ENCODE results near the gene RIMS1. TPM values are rescaled to one million over a fixed set of nuclear protein-coding genes. Genes with fewer than 3 reads are reported as not detected.

RIMS1 gene
- total and polyA plus RNA-seq, 2 of the 13 experiments (the other 11 are each of a cell fraction or from before 2014, with no cell fraction given): not detected

DNA sequence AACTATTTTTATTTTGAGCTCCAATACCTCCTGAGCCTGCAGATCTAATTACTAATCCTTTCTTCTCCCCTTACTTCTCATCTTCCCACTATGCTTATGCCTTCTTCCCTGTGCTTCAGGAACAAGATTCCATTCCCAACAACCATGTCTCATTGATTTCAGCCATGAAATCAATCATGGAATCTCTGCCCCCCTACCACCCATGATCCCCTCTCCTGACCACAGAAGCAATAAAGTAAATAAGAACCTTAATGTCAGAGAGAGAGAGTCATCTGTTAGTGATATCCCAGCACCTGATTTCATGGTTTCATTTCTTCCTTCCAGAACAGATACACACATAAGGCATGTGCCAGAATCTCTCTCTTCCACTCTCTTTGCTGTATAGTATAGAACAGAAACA, 395.9 kb downstream of the RIMS1 start:
- Histone ChIP-seq H3K27me3 (ENCODE audit: control insufficient read depth in 1 of 2, insufficient read depth in 2 of 2, low read length in 2 of 2) (no peaks in the 10 kb centered on the region), H3K79me2 (ENCODE audit: insufficient read depth, low read length) (no peaks in the 10 kb centered on the region), H3K9me3 (ENCODE audit: low read length) (no peaks in the 10 kb centered on the region), H3K4me2 (ENCODE audit: low read depth, low read length) (no peak overlapping the region), H3K4me1 (ENCODE audit: insufficient read depth, low read length) (no peaks in the 10 kb centered on the region), H3K27ac (ENCODE audit: extremely low read length, insufficient read depth, low read length) (no peak overlapping the region), H2AFZ (ENCODE audit: low read length) (no peak overlapping the region), H4K20me1 (ENCODE audit: insufficient read depth, low read length) (no peaks in the 10 kb centered on the region), H3K36me3 (replicated peaks in 1 of 2; ENCODE audit: control insufficient read depth in 1 of 2, insufficient read depth in 2 of 2, low read length in 2 of 2) (no peaks in the 10 kb centered on the region), H3K9ac (ENCODE audit: insufficient read depth, low read depth, low read length) (no peak overlapping the region), H3K4me3 (replicated peaks in 1 of 3; ENCODE audit: insufficient read depth in 1 of 3, low read depth in 2 of 3, low read length in 3 of 3) (no peak overlapping the region)
- in situ Hi-C loops (cut with HindIII; ENCODE audit: extremely low pct_ligation_motif_present, low pct_unique_long_range_greater_than_20kb) (no loop called here), intact Hi-C loops (cut with micrococcal nuclease; ENCODE audit: unreplicated experiment) (no loop called here)
- no TSS peak for BruUV-seq (replicated peaks)
- TF ChIP-seq CHCHD3 (CRISPR knock-in tag; IDR thresholded peaks at IDR 0.05): no peak
- TF ChIP-seq HCFC1 (IDR thresholded peaks at IDR 0.05; ENCODE audit: low read depth, low read length): no peak
- TF ChIP-seq, protein P1, sequence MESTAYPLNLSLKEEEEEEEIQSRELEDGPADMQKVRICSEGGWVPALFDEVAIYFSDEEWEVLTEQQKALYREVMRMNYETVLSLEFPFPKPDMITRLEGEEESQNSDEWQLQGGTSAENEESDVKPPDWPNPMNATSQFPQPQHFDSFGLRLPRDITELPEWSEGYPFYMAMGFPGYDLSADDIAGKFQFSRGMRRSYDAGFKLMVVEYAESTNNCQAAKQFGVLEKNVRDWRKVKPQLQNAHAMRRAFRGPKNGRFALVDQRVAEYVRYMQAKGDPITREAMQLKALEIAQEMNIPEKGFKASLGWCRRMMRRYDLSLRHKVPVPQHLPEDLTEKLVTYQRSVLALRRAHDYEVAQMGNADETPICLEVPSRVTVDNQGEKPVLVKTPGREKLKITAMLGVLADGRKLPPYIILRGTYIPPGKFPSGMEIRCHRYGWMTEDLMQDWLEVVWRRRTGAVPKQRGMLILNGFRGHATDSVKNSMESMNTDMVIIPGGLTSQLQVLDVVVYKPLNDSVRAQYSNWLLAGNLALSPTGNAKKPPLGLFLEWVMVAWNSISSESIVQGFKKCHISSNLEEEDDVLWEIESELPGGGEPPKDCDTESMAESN (CRISPR knock-in tag; conservative IDR thresholded peaks at IDR 0.05): no peak
- TF ChIP-seq NFRKB (IDR thresholded peaks at IDR 0.05): no peak
- TF ChIP-seq PHF5A (CRISPR knock-in tag; IDR thresholded peaks at IDR 0.05; ENCODE audit: low read depth, unreplicated experiment): no peak
- TF ChIP-seq YEATS4 (CRISPR knock-in tag; IDR thresholded peaks at IDR 0.05; ENCODE audit: borderline replicate concordance): no peak
- no peak for TF ChIP-seq ZNF747 (CRISPR knock-in tag; IDR thresholded peaks at IDR 0.05; ENCODE audit: borderline replicate concordance)
- TF ChIP-seq, protein P2, sequence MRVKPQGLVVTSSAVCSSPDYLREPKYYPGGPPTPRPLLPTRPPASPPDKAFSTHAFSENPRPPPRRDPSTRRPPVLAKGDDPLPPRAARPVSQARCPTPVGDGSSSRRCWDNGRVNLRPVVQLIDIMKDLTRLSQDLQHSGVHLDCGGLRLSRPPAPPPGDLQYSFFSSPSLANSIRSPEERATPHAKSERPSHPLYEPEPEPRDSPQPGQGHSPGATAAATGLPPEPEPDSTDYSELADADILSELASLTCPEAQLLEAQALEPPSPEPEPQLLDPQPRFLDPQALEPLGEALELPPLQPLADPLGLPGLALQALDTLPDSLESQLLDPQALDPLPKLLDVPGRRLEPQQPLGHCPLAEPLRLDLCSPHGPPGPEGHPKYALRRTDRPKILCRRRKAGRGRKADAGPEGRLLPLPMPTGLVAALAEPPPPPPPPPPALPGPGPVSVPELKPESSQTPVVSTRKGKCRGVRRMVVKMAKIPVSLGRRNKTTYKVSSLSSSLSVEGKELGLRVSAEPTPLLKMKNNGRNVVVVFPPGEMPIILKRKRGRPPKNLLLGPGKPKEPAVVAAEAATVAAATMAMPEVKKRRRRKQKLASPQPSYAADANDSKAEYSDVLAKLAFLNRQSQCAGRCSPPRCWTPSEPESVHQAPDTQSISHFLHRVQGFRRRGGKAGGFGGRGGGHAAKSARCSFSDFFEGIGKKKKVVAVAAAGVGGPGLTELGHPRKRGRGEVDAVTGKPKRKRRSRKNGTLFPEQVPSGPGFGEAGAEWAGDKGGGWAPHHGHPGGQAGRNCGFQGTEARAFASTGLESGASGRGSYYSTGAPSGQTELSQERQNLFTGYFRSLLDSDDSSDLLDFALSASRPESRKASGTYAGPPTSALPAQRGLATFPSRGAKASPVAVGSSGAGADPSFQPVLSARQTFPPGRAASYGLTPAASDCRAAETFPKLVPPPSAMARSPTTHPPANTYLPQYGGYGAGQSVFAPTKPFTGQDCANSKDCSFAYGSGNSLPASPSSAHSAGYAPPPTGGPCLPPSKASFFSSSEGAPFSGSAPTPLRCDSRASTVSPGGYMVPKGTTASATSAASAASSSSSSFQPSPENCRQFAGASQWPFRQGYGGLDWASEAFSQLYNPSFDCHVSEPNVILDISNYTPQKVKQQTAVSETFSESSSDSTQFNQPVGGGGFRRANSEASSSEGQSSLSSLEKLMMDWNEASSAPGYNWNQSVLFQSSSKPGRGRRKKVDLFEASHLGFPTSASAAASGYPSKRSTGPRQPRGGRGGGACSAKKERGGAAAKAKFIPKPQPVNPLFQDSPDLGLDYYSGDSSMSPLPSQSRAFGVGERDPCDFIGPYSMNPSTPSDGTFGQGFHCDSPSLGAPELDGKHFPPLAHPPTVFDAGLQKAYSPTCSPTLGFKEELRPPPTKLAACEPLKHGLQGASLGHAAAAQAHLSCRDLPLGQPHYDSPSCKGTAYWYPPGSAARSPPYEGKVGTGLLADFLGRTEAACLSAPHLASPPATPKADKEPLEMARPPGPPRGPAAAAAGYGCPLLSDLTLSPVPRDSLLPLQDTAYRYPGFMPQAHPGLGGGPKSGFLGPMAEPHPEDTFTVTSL (CRISPR knock-in tag; IDR thresholded peaks at IDR 0.05; ENCODE audit: borderline replicate concordance): no peak
- TF ChIP-seq NRL (CRISPR knock-in tag; IDR thresholded peaks at IDR 0.05; ENCODE audit: borderline replicate concordance): no peak
- TF ChIP-seq KMT2B (CRISPR knock-in tag; IDR thresholded peaks at IDR 0.05): no peak
- TF ChIP-seq STAT5B (CRISPR knock-in tag; IDR thresholded peaks at IDR 0.05): no peak
- no peak for TF ChIP-seq ZNF160 (CRISPR knock-in tag; IDR thresholded peaks at IDR 0.05)
- TF ChIP-seq MEIS2 (CRISPR knock-in tag; IDR thresholded peaks at IDR 0.05): no peak
- TF ChIP-seq CCAR2 (optimal IDR thresholded peaks at IDR 0.05; ENCODE audit: low read depth, low read length): no peak
- no peak for TF ChIP-seq ZKSCAN5 (CRISPR knock-in tag; IDR thresholded peaks at IDR 0.05)
- TF ChIP-seq ZNF619 (CRISPR knock-in tag; IDR thresholded peaks at IDR 0.05): no peak
- TF ChIP-seq, protein P3, sequence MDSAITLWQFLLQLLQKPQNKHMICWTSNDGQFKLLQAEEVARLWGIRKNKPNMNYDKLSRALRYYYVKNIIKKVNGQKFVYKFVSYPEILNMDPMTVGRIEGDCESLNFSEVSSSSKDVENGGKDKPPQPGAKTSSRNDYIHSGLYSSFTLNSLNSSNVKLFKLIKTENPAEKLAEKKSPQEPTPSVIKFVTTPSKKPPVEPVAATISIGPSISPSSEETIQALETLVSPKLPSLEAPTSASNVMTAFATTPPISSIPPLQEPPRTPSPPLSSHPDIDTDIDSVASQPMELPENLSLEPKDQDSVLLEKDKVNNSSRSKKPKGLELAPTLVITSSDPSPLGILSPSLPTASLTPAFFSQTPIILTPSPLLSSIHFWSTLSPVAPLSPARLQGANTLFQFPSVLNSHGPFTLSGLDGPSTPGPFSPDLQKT (CRISPR knock-in tag; IDR thresholded peaks at IDR 0.05; ENCODE audit: borderline replicate concordance): no peak
- ChIA-PET CTCF (ENCODE audit: low intra/inter-chr PET ratio, low total read pairs) (no interaction called here), POLR2A (no interaction called here)
- no peak for FAIRE-seq
- ATAC-seq: no peak
- DNase-seq (ENCODE audit: low spot score): no peak

All from HepG2 (cell line).